Raji (cell line): ENCODE results near the gene CACNB2.

Source experiments
- POLR2A ChIP-seq: IDR thresholded peaks from 2 replicates; pipeline ENCODE4 v1.6.1; 2011; ENCODE audit warnings: low read depth, low read length, control low read depth; ENCODE audit not compliant: insufficient read depth

Gene CACNB2

DNA sequence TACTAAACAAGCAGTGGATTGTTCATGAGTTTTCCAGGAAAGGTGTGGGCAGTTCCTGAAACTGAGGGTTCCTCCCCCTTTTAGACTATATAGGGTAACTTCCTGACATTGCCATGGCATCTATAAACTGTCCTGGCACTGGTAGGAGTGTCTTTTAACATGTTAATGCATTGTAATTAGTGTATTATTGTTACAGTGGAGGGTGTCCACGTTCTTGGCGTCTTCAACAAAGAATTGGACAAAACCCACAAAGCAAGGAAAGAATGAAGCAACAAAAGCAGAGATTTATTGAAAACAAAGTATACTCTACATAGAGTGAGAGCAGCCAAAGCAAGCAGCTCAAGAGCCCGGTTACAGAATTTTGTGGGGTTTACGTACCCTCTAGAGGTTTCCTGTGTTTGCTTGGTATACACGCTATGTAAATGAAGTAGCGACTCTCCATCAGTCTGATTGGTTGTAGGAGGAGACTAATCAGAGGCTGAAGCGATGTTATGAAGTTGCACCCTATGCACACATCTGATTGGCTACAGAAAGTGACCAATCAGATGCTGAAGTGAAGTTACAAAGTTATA, 335.9 kb downstream of the CACNB2 start:
- TF ChIP-seq POLR2A: no peak

DNA sequence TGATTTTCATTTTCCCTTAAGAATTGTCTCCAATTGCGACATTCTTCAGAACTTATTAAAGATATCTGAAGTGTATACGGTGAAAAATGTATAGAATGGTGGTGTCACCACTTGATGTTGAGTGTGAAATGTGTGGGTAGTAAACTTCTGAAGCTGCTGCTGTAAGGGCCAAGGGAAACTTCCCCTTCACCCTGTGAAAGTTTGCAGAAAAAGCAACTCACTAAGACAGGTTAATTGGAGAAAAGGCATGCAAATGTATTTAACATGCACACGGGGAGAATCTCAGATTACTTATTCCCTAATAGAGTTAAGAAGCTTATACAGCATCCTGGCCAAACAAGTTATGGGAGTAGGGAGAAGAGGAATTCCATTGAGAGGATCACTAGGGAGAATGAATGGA, 338.1 kb downstream of the CACNB2 start:
- no peak for TF ChIP-seq POLR2A

DNA sequence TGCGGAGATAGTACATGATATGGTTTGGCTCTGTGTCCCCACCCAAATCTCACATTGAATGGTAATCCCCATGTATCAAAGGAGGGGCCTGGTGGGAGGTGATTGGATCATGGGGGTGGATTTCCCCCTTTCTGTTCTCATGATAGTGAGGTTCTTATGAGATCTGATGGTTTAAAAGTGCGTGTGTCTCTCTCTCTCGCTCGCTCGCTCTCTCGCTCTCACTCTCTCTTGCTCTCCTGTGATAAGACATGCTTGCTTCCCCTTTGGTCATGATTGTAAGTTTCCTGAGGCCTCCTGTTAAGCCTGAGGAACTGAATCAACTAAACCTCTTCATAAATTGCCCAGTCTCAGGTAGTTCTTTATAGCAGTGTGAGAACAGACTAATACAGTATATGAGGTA, 339.3 kb downstream of the CACNB2 start:
- no peak for TF ChIP-seq POLR2A

- TF ChIP-seq POLR2A: no peak
These were observed 343.4 kb downstream of the CACNB2 start for GRCh38 chr10:18483516-18484186.

DNA sequence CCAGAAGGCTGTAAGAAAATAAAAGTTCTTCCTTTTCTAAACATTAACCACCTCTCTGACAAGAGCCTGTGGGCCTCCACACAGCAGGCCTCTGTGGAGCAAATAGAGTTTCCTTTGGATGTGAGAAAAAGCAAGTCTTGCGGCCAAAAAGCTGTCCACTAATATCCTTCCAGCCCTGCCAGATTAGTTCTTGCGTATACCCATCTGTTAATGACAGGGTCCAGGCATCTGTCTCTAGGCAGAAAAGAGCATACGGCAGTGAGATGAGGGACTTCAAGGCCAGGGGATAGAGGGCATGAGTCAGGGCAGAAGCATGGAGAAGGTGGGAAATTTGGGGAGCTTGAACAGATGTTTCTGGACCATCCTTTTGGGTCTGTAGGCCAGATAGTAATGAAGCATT, 346.2 kb downstream of the CACNB2 start:
- no peak for TF ChIP-seq POLR2A

GRCh38 chr10:18490755-18491154, 350.5 kb downstream of the CACNB2 start:
- no peak for TF ChIP-seq POLR2A

DNA sequence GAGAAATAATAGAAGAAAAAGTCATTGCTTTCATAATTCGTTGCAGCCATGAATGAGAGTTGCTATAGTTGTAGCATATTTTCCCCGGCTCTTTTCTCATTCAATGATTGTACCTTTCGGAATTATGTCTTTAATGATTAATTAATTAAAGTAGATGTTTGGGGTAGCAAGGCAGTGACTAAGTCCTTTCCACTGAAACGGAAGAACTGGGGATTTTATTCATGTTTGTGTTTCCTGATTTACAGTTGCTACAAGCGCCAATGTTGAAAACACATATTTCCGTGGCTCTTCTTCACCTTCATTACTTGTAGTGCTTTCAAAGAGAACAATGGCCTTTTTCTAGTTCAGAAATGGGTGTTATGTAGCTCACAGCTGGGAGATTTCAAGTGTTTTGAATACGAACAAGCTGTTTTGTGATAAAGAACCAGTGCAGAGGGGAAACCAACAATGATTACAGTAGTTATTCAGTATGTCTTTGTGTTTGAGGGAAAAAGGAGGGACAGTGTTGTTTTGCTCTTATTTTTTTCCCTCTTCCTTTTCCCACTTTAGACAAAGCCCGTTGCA, 357.7 kb downstream of the CACNB2 start:
- TF ChIP-seq POLR2A: no peak

GRCh38 chr10:18498998-18499397, 358.8 kb downstream of the CACNB2 start:
- no peak for TF ChIP-seq POLR2A

DNA sequence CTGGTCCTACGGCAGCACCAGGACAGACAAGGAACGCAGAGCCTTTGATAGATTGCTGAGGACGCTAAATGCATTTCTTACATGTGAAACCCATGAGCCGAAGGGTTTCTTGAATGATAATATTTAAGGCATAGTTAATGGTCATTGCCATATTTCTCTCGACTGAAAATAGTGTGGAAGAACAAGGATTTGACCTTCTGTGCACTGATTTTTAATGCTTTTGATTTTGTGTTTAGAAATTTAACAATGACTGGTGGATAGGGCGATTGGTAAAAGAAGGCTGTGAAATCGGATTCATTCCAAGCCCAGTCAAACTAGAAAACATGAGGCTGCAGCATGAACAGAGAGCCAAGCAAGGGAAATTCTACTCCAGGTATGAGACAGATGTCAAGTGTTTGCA, 360.4 kb downstream of the CACNB2 start:
- TF ChIP-seq POLR2A: no peak

DNA sequence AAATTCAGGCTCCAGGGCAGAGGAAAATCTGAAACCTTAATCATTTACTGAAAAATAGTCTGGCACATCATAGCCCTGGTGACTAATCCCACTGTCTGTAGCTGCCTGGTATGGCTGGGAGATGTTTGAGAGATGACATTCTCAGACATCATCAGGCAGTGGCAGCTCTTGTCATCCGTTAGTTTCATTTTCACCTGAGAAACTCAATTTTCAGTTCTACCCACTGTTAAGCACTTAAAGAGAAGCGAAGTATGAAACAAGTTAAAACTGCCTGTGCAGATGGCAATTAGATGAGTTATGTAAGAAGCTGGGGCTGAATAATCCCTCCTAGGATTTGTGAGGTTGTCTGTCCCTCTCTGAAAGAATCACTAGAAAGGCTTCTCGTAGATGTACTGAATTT, 361.0 kb downstream of the CACNB2 start:
- TF ChIP-seq POLR2A: no peak

- no peak for TF ChIP-seq POLR2A
These were observed 361.4 kb downstream of the CACNB2 start for GRCh38 chr10:18501629-18502028.

DNA sequence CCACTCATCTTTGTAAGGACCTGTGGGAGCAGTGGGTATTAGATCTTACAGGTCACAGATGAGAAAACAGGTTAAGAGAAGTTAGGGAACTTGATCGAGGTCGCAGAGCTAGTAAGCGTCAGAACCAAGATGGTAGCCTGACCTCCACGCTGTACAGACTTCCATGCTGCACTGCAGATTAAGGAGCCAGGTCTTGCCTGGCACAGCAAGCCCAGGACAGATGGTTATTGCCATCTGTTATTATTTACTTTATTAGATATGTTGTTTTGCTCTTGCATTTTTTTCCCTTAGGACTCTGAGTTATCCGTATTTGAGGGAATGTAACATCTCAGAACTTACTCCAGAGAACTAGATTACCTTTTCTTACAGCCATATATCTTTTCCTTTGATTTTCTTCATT, 363.9 kb downstream of the CACNB2 start:
- no peak for TF ChIP-seq POLR2A

GRCh38 chr10:18505456-18506118, 365.4 kb downstream of the CACNB2 start:
- no peak for TF ChIP-seq POLR2A

GRCh38 chr10:18508587-18508986, 368.4 kb downstream of the CACNB2 start:
- TF ChIP-seq POLR2A: no peak

DNA sequence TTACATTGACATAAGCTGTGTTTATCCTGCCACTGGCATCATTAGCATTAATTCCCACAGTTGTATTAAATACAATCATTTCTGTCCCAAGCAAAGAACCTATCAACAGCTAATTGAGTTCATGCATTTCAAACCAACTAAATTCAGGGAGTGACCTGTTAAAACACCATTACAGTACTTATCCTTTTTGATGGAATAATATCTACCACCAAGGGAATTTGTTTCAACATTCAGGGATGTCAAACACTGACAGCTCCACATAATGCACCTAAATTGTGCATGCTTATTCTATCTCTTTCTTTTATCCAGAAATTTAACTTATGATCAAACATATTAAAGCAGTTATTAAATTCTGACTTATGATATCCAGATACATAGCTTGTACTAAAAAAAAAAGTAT, 374.3 kb downstream of the CACNB2 start:
- no peak for TF ChIP-seq POLR2A

DNA sequence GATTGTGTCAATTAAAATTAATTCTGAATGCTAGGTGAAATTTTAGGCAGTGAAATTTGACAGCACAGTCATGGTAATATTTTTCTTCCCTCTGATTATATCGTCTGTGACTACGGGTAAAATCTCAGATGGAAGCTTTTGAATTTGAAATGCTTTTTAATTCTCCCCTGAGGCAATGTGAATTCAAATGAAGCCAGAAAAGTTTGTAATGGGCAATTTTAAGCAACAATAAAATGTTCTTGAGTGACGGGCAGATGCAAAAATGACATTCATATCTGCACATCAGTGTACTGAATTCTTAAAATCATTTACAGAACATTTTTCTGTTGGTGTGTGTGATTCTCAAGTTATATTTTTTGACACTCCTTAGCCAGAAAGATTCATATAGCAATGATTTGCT, 376.6 kb downstream of the CACNB2 start:
- no peak for TF ChIP-seq POLR2A
